AG08395 (cell line): ENCODE results near the gene ARFGAP1.
"Not testable (repeated sequence)": the region's sequence is repeated elsewhere in the genome, so short reads cannot be mapped to it uniquely, and the experiment has no call there.

ENCODE experiments used
- DNase-seq: peaks from one replicate; pipeline ENCODE4 v3.0.0; 2012; ENCODE audit warnings: mixed read lengths, low spot score

Gene ARFGAP1

DNA sequence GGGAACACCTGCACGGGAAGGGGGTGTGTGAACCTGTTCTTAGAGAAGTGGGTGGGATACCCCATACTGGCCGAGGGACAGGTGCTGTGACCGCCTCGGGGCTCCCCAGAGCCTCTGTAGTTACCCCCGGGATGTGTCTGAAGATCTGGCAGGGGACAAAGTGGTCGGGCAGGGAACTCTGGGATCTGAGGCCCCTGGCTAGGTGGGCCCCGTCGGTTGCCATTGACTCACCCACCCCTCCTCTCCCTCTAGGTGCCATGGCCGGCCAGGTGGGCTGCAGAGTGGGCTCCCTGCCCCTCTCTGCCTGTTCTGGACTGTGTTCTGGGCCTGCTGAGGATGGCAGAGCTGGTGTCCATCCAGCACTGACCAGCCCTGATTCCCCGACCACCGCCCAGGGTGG is 32.6 kb upstream of the ARFGAP1 start:
- no peak for DNase-seq

DNA sequence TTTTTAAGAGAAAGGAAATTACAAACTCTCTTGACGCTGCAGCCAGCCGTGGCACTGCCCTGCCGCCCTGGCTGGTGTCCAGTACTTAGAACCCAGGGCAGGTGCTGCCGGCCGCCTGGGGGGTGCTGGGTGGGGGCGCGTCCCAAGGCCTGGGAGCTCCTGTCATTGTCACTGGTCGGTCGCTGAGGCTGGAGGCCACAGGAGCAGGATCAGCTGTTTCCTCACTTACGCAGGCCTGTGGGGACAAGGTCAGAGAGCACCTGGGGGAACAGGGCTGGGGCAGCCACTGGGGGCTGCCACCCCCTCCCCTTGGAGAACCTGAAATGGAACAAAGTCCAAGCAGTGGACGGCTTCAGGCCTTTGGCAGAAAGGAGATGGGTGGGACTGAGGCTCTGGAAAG is 31.3 kb upstream of the ARFGAP1 start:
- no peak for DNase-seq

DNA sequence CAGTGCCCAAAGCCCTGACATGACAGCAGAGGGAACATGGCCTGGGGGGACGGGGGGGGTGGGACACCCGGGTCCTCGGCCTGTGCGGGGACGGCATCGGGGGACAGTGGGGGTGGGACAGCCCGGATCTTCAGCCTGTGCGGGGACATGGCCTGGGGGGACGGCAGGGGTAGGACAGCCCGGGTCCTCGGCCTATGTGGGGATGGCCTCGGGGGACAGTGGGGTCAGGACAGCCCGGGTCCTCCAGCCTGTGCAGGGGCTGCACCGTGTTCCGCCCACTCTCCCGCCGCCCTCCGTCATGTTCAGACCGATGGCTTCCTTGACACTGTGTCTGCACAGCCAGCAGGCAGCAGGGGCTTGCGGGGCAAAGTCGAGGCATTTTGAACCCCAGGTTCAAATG is 29.9 kb upstream of the ARFGAP1 start:
- no peak for DNase-seq

DNA sequence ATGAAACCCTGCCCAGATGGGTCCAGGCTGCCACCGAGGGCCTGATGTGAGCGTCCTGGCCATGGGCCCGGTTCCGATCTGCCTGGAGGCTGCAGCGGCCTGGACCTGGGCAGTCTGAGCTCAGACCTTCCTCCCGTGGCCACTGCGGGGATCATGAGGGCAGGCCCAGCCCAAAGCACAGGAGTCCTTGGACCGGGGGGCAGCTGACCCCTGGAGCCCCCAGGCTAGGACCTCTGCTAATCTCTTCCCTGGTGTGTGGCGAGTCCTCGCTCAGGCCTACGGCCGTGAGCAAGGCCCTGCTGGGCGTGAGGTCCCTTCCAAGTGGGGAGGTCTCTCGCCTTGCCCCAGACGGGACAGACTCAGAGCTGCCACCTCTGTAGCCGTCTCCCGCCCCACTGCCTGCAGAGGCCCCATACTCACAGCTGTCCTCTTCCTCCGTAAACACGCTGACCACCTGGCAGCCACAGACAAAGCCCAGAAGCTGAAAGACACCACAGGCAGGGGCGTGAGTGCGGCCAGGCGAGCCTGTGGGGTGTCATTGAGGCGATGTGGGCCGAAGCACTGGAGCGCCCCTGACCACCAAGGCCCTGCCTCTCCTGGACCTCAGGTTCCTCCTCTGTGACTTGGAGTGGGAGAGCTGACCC is 28.9 kb upstream of the ARFGAP1 start:
- no peak for DNase-seq

DNA sequence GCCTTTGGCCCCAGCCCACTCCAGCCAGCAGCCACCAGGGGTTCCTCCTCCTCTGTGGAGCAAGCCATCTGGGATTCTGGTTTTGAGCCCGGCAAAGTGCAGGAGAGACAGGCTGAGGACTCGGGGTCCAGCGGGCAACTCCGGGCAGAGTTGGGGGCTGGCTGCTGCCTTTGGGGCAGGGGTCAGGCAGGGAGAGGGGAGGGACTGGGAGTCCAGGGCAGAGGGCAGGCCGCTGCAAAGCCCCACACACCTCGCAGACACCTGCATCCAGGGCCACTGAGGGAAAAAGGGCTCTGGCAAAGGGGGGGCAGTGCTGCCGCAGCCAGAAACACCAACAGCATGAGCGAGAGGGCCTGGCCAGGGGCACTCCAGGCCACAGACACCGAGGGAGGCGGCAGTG is 28.1 kb upstream of the ARFGAP1 start:
- DNase-seq, result no peak

DNA sequence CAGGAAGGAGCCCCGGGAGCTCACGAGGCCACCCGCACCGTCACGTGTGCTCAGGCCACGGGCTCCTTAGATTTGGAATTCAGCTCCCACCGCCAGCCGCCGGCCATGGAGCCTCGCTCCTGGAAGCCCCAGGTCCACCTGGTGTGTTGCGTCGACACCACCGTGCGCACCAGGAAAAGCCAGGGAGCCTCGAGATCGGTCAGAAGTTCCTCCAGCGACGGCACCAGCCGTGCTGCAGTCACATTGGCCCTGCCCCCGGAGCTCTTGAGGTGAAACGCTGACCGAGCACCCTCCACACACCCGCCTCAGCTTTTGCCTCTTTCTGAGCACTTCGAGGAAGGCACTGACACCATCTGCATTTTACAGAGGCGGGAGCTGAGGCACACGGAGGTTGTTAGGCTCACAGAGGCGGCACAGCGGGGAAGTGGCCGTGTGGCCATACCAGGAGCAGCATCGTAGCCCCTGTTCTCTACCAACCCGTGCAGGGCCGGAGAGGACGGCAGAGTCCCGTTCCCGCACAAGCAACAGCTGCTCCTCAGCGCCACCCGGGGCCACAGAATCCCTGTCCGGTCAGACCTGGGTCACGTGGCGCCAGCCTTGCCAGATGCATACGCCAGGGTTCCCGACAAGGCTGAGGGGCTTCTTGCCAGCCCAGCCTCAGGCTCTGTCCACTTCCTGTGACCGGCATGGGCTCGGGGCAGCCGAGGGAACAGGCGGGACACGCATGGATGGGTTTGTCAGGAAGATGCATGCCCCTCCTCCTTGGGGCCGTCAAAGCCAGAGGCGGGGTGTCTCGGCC is 25.9 kb upstream of the ARFGAP1 start:
- no peak for DNase-seq

DNA sequence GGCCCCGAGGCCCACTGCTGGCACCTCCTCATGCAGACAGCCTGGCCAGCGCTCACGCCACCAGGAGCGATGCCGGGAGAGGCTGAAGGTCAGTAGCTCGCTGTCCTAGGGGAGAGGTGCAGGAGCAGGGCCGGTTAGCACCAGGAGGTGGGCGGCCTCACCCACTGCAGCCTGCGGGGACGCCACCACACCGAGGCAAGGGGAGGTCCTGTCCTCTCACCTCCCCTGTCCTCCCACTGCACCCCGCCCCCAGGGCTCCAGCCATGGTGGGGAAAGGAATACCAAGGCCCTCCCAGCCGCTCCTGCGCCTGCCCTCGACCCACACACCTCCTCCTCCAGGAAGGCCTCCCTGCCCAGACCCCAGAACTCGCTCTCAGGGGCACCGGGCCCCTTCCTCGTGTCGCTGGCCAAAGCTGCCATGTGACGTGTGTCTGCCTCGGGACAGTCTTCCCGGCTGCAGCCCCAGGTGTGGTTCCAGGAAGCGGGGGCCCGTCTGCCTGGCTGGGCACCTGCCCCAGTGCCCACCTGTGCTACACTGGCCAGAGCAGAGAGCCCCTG is 24.9 kb upstream of the ARFGAP1 start:
- no peak for DNase-seq

DNA sequence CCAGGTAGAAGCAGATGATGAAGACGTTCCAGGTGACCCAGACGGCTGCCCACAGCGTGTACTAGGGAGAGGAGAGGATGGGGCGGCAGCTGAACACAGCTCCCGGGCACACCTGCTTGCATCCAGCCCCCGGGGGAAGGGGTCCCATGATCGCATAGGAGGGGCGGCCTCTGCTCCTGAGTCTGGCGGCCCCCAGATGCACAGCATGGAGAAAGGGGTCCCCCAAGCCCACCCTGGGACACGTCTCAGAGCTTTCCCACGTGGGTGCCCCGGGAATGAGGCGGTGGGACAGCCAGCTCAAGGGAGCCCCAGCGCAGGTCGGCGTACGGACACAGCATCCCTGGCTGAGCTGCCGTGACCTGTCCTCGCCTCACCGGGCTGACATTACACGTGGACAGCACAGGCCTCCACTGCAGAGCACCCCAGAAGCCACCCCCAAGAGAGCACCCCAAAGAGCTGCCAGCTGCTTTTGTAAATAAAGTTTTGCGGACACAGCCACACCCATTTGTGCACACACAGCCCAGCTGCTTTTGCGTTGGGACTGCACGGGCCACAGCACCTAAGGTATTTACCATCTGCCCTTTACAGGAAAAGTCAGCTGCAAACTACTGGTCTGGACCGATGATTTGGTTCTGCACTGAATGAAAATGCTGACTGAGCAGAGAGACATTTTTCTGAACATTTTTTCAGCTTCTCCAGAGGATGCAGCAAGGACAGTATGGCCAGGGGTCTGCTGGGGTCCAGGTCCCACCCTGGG is 23.6 kb upstream of the ARFGAP1 start:
- DNase-seq, result no peak

DNA sequence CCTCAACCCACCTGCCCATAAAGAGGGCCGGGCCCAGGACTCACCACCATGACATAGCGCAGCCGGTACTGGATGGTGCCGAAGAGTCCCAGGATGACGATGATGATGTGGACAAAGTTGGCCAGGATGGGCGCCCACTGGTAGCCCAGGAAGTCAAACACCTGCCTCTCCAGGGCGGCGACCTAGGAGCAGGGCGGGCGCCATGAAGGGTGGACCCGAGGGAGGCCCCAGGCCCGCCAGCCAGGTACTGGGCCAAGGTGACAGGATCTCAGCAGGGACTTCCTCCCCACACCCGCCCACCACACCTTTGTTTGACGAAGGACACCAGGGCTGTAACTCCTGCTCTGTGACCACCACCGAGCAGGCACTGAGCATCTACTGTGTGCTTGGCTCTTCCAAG is 22.7 kb upstream of the ARFGAP1 start:
- no peak for DNase-seq

DNA sequence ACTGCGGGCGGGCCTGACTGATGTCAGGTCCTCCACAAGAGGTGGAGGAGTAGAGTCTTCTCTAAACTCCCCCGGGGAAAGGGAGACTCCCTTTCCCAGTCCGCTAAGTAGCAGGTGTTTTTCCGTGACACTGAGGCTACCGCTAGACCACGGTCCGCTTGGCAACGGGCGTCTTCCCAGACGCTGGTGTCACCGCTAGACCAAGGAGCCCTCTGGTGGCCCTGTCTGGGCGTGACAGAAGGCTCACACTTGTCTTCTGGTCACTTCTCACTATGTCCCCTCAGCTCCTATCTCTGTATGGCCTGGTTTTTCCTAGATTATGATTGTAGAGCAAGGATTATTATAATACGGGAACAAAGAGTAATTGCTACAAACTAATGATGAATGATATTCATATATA is 21.3 kb upstream of the ARFGAP1 start:
- DNase-seq, result not testable (repeated sequence)

DNA sequence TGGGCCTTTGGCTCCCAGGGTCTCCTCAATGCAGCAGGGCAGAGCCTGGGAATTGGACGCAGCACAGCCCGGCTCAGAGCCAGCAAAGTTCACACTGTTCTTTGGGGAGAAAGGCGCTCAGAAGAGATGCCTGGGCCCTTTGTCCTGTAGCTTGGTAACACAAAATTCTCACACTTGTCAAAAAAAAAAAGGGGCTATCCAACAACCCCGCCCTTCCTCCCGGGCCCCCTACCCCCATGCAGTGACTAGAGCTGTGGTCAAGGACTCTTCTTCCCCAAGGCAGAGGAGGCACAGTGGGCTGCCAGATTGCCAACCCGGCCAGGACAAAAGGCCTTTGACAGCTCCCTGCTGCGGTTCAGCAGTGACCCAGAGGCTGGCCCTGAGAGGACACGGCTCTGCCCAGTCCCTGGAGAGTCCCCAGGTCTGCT is 20.3 kb upstream of the ARFGAP1 start:
- no peak for DNase-seq

DNA sequence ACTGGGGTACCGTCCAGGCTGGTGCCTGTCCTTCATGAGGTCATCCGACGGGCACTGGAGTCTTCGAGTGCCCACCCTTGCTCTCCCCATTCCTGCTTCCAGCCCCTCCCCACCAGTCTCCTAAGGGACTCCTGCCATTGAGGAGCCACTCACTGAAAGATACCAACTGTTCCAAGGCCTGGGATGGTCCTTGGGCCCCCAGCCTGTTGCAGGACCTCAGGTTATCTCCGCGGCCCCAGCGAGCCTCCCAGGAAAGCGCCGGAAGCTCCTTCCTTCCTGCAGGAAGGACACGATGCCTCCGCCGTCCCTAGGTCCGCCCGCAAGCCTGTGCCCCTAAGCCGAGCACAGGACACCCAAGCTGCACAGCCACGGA is 19.6 kb upstream of the ARFGAP1 start:
- no peak for DNase-seq

DNA sequence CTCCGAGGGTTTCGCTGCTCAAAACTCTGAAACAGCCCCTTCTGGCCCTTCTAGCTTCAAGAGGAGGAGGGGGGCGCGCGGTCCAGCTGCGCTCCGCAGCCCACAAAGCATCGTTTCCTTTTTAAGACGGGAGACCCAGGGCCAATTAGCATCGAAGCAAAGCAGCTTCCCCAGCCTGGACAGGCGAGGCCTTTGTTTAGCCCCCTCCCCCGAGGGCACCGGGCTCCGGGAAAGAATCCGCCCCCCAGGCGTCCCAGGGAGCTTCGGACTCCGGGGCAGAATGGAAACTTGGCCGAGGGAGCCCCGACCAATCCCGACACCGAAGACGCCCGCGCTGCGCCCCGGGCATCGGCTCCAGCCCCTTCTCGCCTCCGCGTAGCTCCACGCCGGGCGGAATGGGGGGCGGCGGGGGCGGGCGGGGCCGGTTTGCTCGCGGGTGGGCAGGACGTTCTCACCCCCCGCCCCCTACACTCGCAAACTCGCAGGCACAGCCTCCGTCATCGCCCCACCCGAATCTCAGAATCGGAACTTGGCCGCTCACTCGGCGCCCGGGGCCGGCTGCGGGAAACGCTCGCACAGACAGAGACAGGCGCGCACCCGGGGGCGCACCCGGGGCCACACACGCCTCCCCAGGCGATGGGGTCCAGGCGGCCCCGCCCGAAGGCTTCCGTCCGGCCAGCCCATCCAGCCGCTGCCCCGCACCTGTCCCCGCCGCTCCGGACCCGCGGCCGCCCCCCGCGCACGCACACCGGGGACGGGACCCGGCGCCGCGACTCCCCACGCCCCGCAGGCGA is 19.0 kb upstream of the ARFGAP1 start:
- peak; percentile 21 for DNase-seq

DNA sequence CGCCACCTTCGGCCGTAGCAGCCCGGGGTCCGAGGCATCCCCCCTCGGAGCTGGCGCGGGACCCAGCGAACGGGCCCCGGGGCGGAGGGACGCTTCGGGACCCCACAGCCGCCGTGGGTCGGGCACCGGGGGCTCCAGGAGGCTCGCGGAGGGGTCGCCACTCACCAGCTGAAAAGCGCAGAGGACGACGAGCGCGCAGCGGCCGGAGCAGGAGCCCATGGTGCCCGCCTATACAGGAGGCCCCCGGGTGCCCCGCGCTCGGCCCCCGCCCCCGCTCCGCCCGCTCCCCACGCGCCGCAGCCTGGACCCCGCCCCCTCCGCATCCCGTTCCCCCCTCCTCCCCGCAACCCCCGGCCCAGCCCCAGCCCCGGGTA is 18.4 kb upstream of the ARFGAP1 start, which contains the start of gene NKAIN4:
Gene NKAIN4, minus strand, starts transcription at position 232 of the 374 bp plus-strand sequence. Its CDS starts 13 bp downstream, at position 219.
- DNase-seq, result no peak

DNA sequence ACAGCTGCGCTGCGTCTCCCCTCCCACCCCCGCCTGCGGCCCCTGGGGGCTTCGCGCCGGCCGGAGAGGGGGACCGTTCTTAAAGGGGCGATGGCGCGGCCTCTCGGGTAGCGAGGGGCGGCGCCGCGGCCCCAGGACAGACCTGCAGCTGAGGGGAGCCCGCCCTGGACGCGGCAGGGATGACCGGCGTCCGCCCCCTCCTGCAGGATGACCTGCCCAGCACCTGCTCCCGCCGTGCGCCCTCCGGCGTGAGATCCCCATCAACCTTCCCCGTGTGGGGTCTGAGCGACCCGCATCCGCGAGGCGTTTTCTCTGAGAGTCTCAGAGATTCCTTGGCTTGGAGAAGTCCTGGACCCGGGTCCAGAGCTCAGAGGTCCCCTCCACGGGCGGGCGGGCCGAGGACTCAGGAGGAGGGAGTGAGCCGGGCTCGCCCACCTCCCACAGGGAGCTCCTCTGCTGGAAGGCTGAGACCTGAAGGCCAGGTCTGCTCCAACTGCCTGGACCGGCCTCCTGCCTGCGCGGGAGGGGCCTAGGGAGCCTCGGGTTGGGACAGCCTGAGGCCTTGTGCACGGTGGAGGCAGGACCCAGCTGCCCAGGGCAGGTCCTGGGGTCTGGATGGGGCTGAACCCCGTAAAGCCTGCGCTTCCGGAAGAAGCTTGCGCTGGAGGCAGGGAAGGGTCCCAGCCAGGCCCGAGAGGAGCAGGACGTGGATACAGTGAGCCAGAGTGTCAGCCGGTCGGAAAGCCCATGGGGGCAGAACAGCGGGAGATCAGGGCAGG is 17.8 kb upstream of the ARFGAP1 start:
- DNase-seq, result no peak

DNA sequence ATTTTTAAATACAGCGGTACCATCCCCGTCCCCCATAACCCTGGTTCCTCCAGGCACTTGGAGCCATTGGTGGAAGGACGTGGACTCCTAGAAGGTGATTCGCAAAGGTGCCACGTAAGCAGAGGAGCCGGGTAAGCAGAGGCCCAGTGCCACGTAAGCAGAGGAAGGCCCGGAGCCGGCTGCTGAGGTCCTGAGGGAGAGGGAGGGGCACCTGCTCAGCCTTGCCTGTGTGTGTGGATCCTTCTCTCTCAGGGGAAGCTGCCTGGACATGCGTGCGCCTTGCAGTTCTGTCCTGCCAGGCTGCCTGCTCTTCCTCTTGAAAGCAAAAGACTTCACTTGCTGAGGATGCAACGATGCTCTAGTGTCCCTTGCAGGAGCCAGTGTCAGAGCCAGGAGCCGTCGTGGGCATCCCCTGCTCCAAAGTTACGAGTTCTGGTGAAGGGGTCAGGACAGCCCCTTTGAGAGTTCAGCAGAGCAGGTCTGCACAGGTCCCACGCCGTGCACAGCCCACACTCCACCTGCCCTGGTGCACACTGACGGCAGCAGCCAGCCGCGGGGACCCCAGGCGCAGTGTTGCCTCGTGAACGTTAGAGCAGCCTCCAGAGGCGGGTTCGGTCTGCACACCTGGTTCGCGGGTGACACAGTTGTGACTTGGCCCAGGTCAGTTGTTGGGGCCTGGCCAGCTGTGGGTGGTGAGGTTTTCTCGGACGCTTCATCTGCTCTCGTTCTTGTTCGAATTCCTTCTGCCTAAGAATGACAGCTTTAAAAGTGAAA is 16.5 kb upstream of the ARFGAP1 start:
- no peak for DNase-seq

DNA sequence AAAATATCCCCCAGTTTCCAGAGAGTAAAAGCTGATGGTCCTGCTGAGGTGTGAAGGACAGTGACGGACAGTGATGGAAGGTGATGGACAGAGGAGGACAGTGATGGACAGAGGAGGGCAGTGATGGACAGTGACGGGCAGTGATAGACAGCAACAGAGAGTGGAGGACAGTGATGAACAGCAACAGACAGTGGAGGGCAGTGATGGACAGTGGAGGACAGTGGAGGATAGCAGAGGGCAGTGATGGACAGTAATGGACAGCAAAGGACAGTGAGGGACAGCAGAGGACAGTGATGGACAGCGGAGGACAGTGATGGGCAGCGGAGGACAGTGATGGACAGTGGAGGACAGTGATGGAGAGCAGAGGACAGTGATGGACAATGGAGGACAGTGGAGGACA is 15.7 kb upstream of the ARFGAP1 start:
- no peak for DNase-seq

DNA sequence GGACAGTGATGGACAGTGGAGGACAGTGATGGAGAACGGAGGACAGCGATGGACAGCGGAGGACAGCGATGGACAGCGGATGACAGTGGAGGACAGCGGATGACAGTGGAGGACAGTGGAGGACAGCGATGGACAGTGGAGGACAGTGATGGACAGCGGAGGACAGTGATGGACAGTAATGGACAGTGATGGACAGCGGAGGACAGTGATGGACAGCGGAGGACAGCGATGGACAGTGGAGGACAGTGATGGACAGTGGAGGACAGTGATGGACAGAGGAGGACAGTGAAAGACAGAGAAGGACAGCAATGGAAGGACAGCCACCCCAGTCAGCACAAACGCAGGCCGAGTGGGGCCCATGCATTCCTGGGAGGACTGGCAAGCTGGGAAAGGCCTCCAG is 15.0 kb upstream of the ARFGAP1 start:
- DNase-seq, result no peak

DNA sequence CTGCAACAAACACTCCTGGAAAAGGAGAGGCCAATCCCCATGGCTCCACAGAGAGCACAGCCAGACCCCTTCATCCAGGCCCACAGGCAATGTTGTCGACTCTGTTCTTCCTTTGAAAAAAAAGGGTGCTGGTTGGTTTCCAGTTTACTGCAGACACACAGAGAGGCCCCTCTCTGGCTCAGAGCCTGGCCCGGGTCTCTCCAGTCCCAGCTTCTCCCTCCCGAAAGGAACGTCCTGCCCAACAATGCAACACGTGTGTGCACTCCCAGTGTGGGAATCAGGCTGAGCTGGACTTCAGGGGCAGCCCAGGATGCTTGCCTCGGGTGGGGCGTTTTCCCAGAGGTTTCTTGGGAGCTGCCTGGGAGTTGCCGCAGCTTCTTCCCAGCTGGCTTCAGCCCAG is 13.8 kb upstream of the ARFGAP1 start:
- DNase-seq, result no peak

DNA sequence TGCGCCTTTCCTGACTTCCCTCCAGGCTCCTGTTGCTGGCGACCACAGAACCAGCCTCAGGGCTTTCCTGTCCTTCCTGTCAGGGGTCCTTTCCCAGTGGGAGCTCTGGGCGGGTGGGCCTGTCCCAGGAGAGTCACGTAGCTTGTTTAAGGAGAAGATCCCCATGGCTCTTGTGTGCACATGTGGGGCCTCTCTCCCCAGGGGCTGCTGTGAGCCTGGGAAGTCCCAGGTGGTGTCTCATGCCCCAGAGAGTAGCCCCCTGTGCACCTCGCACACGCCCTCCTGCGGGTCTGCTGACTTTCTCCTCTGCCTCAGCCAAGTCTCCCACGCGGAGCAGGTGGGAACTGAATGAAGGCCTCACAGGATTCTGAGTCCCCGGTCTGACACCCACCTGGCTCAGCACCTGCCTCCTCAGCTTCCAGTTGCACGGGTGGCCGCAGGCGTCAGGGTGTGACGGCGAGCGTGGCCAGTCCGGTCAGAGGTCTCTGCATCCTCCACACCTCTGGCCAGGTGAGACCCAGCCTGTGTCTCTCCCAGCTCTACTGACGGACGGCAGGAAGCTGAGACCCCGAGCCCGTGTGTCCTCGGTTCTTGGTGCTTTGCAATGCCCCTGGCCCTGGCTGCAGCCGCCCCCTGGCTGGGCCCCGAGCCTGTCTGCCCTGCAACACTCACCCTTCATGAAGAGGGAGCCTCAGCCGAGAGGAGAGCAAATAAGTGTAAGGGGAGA is 12.7 kb upstream of the ARFGAP1 start:
- no peak for DNase-seq
